Measurements from ENCODE around the gene ATP6V0E2.

Gene ATP6V0E2

DNA sequence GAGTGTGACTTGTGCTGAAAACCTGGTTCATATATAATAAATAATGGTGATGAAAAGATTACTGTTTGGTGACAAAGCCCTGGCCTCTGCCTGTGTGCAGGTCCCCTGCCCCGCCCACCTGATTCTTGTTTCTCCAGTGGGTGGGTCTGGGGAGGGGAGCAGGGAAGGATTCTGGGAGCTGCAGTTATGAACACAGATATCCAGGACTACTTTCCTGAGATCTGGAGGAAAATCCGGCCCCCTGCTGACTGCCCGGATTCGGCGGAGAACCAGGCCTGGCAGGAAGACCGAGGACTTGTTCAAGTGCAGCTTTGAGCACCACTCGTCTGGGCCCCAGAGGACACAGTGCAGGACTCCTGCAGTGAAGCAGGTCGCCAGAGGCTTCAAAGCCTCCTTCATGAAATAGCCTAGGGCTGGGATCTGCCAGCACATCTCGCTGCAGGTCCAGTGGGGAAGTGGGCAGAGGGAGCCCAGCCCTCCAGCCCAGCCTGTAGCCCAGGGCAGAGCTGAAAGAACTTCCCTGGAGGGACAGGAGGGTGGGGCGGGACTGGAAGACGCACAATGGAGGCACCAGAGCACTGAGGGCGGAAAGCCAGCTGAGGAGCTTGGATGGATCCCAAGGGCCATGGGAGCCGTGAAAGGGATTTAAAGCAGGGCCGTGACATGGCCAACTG, 7.0 kb downstream of the ATP6V0E2 start:
- Histone ChIP-seq H2BK120ac (ENCODE audit: low read depth, low read length) (no peak overlapping the region), H3K27ac (replicated peaks; ENCODE audit: low read length) (no peak overlapping the region), H2AFZ (ENCODE audit: low read length) (no peak overlapping the region), H2BK15ac (ENCODE audit: low read length) (no peak overlapping the region), H3K4me3 (ENCODE audit: low read length in 2 of 2) (no peak overlapping the region), H3K9ac (ENCODE audit: low read depth, low read length, poor library complexity) (no peak overlapping the region), H3K14ac (ENCODE audit: low read length) (peak overlapping the region; percentile 47), H3K4me1 (ENCODE audit: control insufficient read depth in 2 of 2, insufficient read depth in 1 of 2, low read depth in 1 of 2, low read length in 2 of 2) (peaks cover 8 to 9% of the 10 kb centered on the region in 2 donors), H3K27me3 (ENCODE audit: control insufficient read depth in 3 of 3, insufficient read depth in 3 of 3, low read depth in 1 of 3, low read length in 3 of 3) (no peaks in the 10 kb centered on the region), H2BK5ac (ENCODE audit: low read length) (no peak overlapping the region), H3K79me1 (ENCODE audit: low read depth, low read length) (peaks cover 2% of the 10 kb centered on the region), H3K4me2 (ENCODE audit: insufficient read depth, low read length, poor library complexity, severe bottlenecking) (no peak overlapping the region), H2BK12ac (ENCODE audit: low read length) (no peak overlapping the region), H3K36me3 (replicated peaks in 1 of 2; ENCODE audit: control insufficient read depth in 2 of 2, insufficient read depth in 2 of 2, low read length in 2 of 2) (peaks cover 2 to 19% of the 10 kb centered on the region in 2 donors), H3K4ac (ENCODE audit: low read length) (no peak overlapping the region), H3K23ac (ENCODE audit: low read depth, low read length, poor library complexity) (peak overlapping the region; percentile 89), H4K91ac (ENCODE audit: low read depth, low read length, poor library complexity) (no peak overlapping the region), H2AK5ac (ENCODE audit: low read depth, low read length) (peak overlapping the region; percentile 28), H3K18ac (ENCODE audit: low read length) (no peak overlapping the region), H4K8ac (ENCODE audit: low read depth, low read length) (no peak overlapping the region), H3K9me3 (replicated peaks in 1 of 2; ENCODE audit: control insufficient read depth in 2 of 2, insufficient read depth in 1 of 2, low read depth in 1 of 2, low read length in 2 of 2) (no peaks in the 10 kb centered on the region)
- WGBS, 2 donors (ENCODE audit: extremely low coverage in 2 of 2, insufficient read length in 2 of 2, insufficient replicate concordance in 1 of 2): no CpG with 5 or more reads among the region's 14 CpGs
- no peak for DNase-seq (ENCODE audit: low spot score)

DNA sequence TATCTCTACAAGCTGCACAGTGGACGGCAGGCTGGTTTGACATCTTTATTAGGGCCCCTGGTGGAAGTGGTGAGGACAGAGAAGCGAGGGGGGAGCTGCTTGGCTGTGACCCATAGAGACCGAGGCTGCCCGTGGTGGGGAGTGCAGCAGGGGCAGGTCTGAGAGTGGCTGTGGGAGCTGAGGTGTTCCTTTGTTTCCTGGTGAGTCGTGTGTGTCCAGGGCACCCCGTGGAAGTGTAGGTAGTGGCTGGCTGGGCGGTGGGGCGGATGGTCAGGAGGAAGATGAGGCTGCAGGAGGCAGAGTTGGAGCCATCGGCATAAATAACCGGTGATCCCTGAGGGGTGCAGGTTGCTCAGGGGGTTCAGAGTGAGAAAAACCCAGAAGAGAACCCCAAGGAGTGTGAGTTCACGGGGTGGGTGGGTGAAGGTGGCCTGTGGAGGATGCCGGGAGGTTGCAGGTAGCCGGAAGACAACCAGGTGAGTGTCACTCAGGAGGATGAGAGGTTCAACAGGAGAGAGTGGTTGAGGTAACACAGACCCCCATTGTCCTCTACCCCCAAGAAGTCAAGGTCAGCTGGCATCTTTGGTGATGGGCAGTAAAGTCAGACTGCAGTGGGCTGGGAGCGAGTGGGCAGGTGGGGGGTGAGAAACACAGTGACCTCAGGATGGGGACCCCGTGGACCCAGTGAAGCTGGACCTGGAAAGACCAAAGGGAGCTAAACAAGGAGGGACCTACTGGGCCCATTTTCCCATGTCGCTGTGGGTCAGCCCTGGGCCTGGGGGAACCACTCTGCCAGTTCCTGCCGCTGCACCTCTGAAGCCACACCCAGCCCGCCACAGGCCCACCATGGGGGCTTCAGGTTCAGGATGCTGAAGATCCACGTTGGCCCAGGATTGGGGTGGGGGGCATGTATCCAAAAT, 7.8 kb downstream of the ATP6V0E2 start:
- Histone ChIP-seq H2AFZ (ENCODE audit: low read length) (no peak overlapping the region), H3K27ac (replicated peaks; ENCODE audit: low read length) (no peak overlapping the region)
- no CpG with 5 or more reads among the region's 19 CpGs for WGBS, 2 donors (ENCODE audit: extremely low coverage in 2 of 2, insufficient read length in 2 of 2, insufficient replicate concordance in 1 of 2)

DNA sequence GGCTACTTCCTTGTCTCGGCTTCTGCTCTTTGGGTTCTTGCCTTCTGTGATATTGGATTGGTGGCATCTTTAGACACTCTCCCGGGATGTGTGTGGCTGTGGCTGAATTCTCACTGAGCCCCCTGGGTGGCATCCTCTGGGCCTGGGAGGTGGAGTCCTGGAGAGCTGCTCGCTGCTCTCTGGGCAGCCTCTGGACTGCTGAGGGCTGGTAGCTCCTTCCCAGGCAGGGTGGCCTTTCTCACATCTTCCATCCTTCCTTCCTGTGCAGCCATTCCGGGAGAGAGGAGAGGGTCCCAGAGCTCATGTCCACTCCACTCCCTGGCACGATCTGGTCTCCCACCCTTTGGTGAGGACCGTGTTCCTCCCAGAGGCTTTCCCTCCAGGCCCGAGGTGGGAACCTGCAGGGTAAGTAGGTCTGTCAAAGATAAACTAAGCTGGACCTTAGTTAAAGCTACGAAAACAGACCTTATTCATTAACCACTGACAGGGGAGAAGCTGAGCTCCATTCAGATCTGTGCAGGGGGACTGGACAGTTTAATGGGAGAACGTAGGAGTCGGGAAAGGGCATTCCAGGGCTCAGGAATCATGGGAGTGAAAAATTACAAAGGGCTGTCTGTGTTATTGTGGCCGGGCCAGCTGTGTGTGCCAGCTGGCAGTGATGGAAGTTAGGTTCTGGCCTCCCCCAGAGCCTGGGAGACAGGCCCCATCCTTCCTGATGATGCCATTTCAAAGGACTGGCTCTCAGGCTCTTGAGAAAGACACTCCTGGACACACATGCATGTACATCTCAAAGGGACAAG, 8.7 kb downstream of the ATP6V0E2 start:
- no CpG with 5 or more reads among the region's 11 CpGs for WGBS, 2 donors (ENCODE audit: extremely low coverage in 2 of 2, insufficient read length in 2 of 2, insufficient replicate concordance in 1 of 2)
- no peak overlapping the region for H4K91ac ChIP-seq (ENCODE audit: low read depth, low read length, poor library complexity)
- no peak overlapping the region for H3K4ac ChIP-seq (ENCODE audit: low read length)
- H3K4me1 ChIP-seq (ENCODE audit: control insufficient read depth in 2 of 2, insufficient read depth in 1 of 2, low read depth in 1 of 2, low read length in 2 of 2): peaks cover 9 to 12% of the 10 kb centered on the region in 2 donors
- H3K36me3 ChIP-seq (replicated peaks in 1 of 2; ENCODE audit: control insufficient read depth in 2 of 2, insufficient read depth in 2 of 2, low read length in 2 of 2): peaks cover 2 to 14% of the 10 kb centered on the region in 2 donors
- H3K4me3 ChIP-seq (ENCODE audit: low read length in 2 of 2): no peak overlapping the region
- peaks cover 0 to 2% of the 10 kb centered on the region in 2 donors for H3K9me3 ChIP-seq (replicated peaks in 1 of 2; ENCODE audit: control insufficient read depth in 2 of 2, insufficient read depth in 1 of 2, low read depth in 1 of 2, low read length in 2 of 2)
- DNase-seq (ENCODE audit: low spot score): no peak
- no peak overlapping the region for H2BK12ac ChIP-seq (ENCODE audit: low read length)
- H3K23ac ChIP-seq (ENCODE audit: low read depth, low read length, poor library complexity): no peak overlapping the region
- no peak overlapping the region for H2AFZ ChIP-seq (ENCODE audit: low read length)
- H2BK120ac ChIP-seq (ENCODE audit: low read depth, low read length): no peak overlapping the region
- H3K27me3 ChIP-seq (ENCODE audit: control insufficient read depth in 3 of 3, insufficient read depth in 3 of 3, low read depth in 1 of 3, low read length in 3 of 3): no peaks in the 10 kb centered on the region
- H3K14ac ChIP-seq (ENCODE audit: low read length): no peak overlapping the region
- H2AK5ac ChIP-seq (ENCODE audit: low read depth, low read length): peak overlapping the region; percentile 10
- no peak overlapping the region for H2BK5ac ChIP-seq (ENCODE audit: low read length)
- peaks cover 2% of the 10 kb centered on the region for H3K79me1 ChIP-seq (ENCODE audit: low read depth, low read length)
- no peak overlapping the region for H3K4me2 ChIP-seq (ENCODE audit: insufficient read depth, low read length, poor library complexity, severe bottlenecking)
- H3K18ac ChIP-seq (ENCODE audit: low read length): no peak overlapping the region
- no peak overlapping the region for H4K8ac ChIP-seq (ENCODE audit: low read depth, low read length)
- no peak overlapping the region for H3K9ac ChIP-seq (ENCODE audit: low read depth, low read length, poor library complexity)
- no peak overlapping the region for H2BK15ac ChIP-seq (ENCODE audit: low read length)
- no peak overlapping the region for H3K27ac ChIP-seq (replicated peaks; ENCODE audit: low read length)

More for the DNA sequence above, 7.8 kb downstream of the ATP6V0E2 start:
- Histone ChIP-seq H2BK120ac (ENCODE audit: low read depth, low read length) (no peak overlapping the region), H3K4ac (ENCODE audit: low read length) (no peak overlapping the region), H2AK5ac (ENCODE audit: low read depth, low read length) (peak overlapping the region; percentile 28), H2BK5ac (ENCODE audit: low read length) (no peak overlapping the region), H3K27me3 (ENCODE audit: control insufficient read depth in 3 of 3, insufficient read depth in 3 of 3, low read depth in 1 of 3, low read length in 3 of 3) (no peaks in the 10 kb centered on the region), H3K4me1 (ENCODE audit: control insufficient read depth in 2 of 2, insufficient read depth in 1 of 2, low read depth in 1 of 2, low read length in 2 of 2) (peaks cover 9 to 12% of the 10 kb centered on the region in 2 donors), H2BK15ac (ENCODE audit: low read length) (no peak overlapping the region), H4K8ac (ENCODE audit: low read depth, low read length) (no peak overlapping the region), H3K9ac (ENCODE audit: low read depth, low read length, poor library complexity) (no peak overlapping the region), H3K79me1 (ENCODE audit: low read depth, low read length) (peaks cover 2% of the 10 kb centered on the region), H3K36me3 (replicated peaks in 1 of 2; ENCODE audit: control insufficient read depth in 2 of 2, insufficient read depth in 2 of 2, low read length in 2 of 2) (peaks cover 2 to 15% of the 10 kb centered on the region in 2 donors), H3K23ac (ENCODE audit: low read depth, low read length, poor library complexity) (peak overlapping the region; percentile 43), H3K4me3 (ENCODE audit: low read length in 2 of 2) (no peak overlapping the region), H3K4me2 (ENCODE audit: insufficient read depth, low read length, poor library complexity, severe bottlenecking) (no peak overlapping the region), H3K9me3 (replicated peaks in 1 of 2; ENCODE audit: control insufficient read depth in 2 of 2, insufficient read depth in 1 of 2, low read depth in 1 of 2, low read length in 2 of 2) (no peaks in the 10 kb centered on the region), H3K18ac (ENCODE audit: low read length) (no peak overlapping the region), H2BK12ac (ENCODE audit: low read length) (no peak overlapping the region), H4K91ac (ENCODE audit: low read depth, low read length, poor library complexity) (no peak overlapping the region), H3K14ac (ENCODE audit: low read length) (no peak overlapping the region)
- DNase-seq (ENCODE audit: low spot score): no peak
